ENCODE measurements around the gene LSM14B.

The LSM14B gene

DNA sequence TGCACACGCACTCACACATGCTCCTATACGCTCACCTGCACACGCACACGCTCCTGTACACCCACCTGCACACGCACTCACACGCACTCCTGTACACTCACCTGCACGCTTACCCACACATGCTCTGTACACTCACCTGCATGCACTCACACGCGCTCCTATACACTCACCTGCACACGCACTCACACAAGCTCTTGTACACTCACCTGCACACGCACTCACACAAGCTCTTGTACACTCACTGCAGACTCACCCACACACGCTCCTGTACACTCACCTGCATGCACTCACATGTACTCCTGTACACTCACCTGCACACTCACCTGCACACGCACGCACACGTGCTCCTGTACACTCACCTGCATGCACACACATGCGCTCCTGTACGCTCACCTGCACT, 34.6 kb upstream of the LSM14B start:
- DNase-seq (ENCODE audit: low read depth, low spot score) = no peak
- H3K9ac ChIP-seq (ENCODE audit: insufficient read length) = no peak overlapping the region
- no peaks in the 10 kb centered on the region for H3K36me3 ChIP-seq (ENCODE audit: insufficient read depth, low read length)
- no peak for TF ChIP-seq POLR2AphosphoS5 (IDR thresholded peaks at IDR 0.05; ENCODE audit: borderline replicate concordance, low read depth, low read length)
- no peak overlapping the region for H3K27ac ChIP-seq
- no peak overlapping the region for H3K4me3 ChIP-seq
- no peaks in the 10 kb centered on the region for H3K9me3 ChIP-seq (ENCODE audit: low read depth, low read length)

DNA sequence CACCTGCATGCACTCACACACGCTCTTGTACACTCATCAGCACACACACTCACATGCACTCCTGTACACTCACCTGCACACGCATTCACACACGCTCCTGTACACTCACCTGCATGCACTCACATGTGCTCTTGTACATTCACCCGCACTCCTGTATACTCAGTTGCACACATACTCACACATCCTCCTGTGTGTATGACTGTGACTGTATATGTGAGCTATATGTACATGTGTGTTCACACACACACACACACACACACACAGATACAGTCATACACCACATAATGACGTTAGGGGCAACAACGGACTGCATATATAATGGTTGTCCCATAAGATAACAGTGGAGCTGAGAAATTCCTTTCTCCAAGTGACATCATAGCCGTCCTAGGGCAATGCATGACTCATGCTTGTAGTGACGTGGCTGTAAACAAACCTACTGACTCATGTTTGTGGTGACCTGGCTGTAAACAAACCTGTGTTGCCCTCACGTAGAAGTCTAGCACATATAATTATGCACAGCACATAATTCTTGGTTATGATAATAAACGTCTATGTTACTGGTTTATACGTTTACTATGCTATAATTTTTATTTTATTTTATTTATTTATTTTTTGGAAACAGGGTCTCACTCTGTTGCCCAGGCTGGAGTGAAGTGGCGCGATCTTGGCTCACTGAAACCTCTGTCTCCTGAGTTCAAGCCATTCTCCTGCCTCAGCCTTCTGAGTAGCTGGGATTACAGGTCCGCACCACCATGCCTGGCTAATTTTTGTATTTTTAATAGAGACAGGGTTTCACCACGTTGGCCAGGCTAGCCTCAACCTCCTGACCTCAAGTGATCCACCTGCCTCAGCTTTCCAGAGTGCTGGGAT, 33.8 kb upstream of the LSM14B start:
- no peaks in the 10 kb centered on the region for H3K9me3 ChIP-seq (ENCODE audit: low read depth, low read length)
- H3K9ac ChIP-seq (ENCODE audit: insufficient read length) = no peak overlapping the region
- H3K4me3 ChIP-seq = no peak overlapping the region
- no peaks in the 10 kb centered on the region for H3K36me3 ChIP-seq (ENCODE audit: insufficient read depth, low read length)
- TF ChIP-seq FOXP2 (optimal IDR thresholded peaks at IDR 0.05; ENCODE audit: control extremely low read depth, extremely low read length, insufficient read depth) (no peak), EZH2 (IDR thresholded peaks at IDR 0.05) (no peak), POLR2AphosphoS5 (IDR thresholded peaks at IDR 0.05; ENCODE audit: borderline replicate concordance, low read depth, low read length) (no peak)
- DNase-seq (ENCODE audit: low read depth, low spot score) = no peak
- H3K27ac ChIP-seq = no peak overlapping the region

DNA sequence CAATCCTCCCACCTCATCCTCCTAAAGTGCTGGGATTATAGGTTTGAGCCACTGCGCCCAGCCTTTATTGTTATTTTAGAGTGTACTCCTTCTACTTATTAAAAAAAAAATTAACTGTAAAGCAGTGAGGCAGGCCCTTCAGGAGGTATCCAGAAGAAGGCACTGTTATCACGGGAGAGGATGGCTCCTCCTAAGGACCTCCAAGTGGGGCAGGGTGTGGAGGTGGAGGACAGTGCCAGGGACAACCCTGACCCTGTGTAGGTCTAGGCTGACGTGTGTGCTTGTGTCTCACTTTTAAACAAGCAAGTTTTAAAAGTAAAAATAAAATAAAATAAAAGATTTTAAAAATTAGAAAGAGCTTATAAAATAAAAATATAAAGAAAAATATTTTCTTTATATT, 32.9 kb upstream of the LSM14B start:
- no peak for DNase-seq (ENCODE audit: low read depth, low spot score)
- no peak overlapping the region for H3K9ac ChIP-seq (ENCODE audit: insufficient read length)

DNA sequence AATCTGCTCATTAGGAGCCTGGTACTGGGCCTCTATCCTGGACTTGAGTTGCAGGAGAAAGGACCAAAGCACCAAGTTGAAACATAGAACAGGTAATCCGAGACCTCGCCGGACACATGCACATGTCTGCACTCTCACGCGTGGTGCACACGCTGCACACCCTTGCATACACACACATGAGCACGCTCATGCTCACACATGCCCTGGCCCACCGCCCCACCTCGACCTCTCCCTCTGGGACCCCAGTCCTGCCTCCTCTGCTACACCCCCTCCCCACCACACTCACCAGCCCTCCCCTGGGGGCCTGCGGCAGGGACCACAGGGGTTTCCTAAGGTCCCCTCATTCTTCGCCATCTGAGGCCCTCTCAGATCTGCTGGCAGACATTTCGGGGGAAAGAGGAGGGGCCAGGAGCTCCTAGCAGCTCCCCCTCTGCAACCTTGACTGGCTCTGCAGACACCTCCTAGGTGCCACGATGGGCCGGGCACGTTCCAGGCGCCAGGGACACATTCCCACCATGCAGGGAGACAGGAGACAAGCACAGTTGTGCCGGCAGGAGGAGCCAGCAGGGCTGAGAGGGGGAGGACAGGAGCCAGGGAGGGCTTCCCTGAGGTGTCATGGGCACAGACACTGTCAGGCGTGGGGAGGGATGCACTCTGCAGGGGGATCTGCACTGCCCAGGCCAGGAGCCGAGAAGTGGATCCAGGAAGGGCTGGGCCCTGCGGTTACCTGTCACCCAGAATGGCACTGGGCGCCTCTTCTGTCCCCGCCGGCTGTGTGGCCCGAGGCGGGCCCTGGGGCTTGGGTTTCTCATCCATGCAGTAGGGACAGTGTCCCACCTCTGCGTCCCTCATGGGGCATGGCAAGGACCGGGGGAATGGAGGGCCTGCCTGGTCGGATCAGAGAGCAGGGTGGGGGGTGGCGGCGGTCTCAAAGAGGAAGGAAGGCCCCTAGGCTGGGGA, 25.6 kb upstream of the LSM14B start:
- Histone ChIP-seq H3K36me3 (ENCODE audit: insufficient read depth, low read length) (no peaks in the 10 kb centered on the region), H3K9ac (ENCODE audit: insufficient read length) (no peak overlapping the region), H3K4me3 (no peak overlapping the region), H3K9me3 (ENCODE audit: low read depth, low read length) (no peaks in the 10 kb centered on the region), H3K27ac (no peak overlapping the region)
- no peak for DNase-seq (ENCODE audit: low read depth, low spot score)
- TF ChIP-seq EZH2 (IDR thresholded peaks at IDR 0.05) (no peak), POLR2AphosphoS5 (IDR thresholded peaks at IDR 0.05; ENCODE audit: borderline replicate concordance, low read depth, low read length) (no peak), FOXP2 (optimal IDR thresholded peaks at IDR 0.05; ENCODE audit: control extremely low read depth, extremely low read length, insufficient read depth) (no peak)

More for the DNA sequence above, 32.9 kb upstream of the LSM14B start:
- Histone ChIP-seq H3K27ac (no peak overlapping the region), H3K36me3 (ENCODE audit: insufficient read depth, low read length) (no peaks in the 10 kb centered on the region), H3K9me3 (ENCODE audit: low read depth, low read length) (no peaks in the 10 kb centered on the region), H3K4me3 (no peak overlapping the region)
- TF ChIP-seq EZH2 (IDR thresholded peaks at IDR 0.05) (no peak), FOXP2 (optimal IDR thresholded peaks at IDR 0.05; ENCODE audit: control extremely low read depth, extremely low read length, insufficient read depth) (no peak), POLR2AphosphoS5 (IDR thresholded peaks at IDR 0.05; ENCODE audit: borderline replicate concordance, low read depth, low read length) (no peak)

DNA sequence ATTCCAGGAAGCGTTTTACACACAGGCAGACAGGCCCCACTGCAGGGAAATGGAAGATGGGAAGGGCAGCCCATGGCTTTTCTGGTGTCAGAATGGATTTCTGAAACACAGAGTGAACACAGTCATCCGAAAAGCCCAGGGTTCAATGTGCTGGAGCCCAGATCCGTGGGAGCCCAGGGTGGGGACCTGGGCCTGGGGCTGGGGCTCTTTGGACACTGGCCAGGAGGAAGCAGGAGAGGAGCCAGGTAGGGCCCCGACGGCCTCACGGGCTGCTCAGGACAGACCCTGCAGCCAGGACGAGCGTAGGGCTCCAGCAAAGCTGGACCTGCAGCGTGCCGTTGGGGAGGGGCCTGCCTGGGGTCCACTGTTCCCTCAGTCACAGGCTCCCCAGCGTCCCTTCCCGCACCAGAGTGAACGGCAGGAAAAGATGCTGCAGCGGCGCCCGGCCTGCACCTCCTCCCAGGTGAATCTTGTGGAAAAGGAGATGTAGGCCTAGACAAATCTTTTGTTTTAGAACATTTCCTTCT, 24.3 kb upstream of the LSM14B start:
- Histone ChIP-seq H3K9ac (ENCODE audit: insufficient read length) (no peak overlapping the region), H3K27ac (no peak overlapping the region), H3K36me3 (ENCODE audit: insufficient read depth, low read length) (no peaks in the 10 kb centered on the region), H3K9me3 (ENCODE audit: low read depth, low read length) (no peaks in the 10 kb centered on the region), H3K4me3 (no peak overlapping the region)
- no peak for DNase-seq (ENCODE audit: low read depth, low spot score)
- TF ChIP-seq EZH2 (IDR thresholded peaks at IDR 0.05) (no peak), POLR2AphosphoS5 (IDR thresholded peaks at IDR 0.05; ENCODE audit: borderline replicate concordance, low read depth, low read length) (no peak), FOXP2 (optimal IDR thresholded peaks at IDR 0.05; ENCODE audit: control extremely low read depth, extremely low read length, insufficient read depth) (no peak)

DNA sequence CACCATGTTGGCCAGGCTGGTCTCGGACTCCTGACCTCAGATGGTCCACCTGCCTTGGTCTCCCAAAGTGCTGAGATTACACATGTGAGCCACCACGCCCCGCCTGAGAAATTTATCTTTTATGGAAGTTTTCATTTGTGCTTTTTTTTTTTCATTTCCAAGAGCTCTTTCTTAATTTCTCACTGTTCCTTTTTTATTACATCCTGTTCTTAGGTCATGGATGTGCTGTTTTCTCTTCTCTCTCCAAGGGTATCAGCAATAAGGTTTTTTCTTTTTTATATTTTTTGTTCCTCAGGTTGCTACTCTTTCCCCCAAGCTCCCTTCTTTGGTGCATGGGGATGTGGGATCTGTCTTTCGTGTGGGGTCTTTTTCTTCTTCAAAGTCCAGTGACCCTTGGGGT, 21.2 kb upstream of the LSM14B start:
- H3K9me3 ChIP-seq (ENCODE audit: low read depth, low read length) = no peaks in the 10 kb centered on the region
- H3K27ac ChIP-seq = no peak overlapping the region
- H3K36me3 ChIP-seq (ENCODE audit: insufficient read depth, low read length) = no peaks in the 10 kb centered on the region
- DNase-seq (ENCODE audit: low read depth, low spot score) = no peak
- H3K9ac ChIP-seq (ENCODE audit: insufficient read length) = no peak overlapping the region
- no peak overlapping the region for H3K4me3 ChIP-seq
- TF ChIP-seq FOXP2 (optimal IDR thresholded peaks at IDR 0.05; ENCODE audit: control extremely low read depth, extremely low read length, insufficient read depth) (no peak), EZH2 (IDR thresholded peaks at IDR 0.05) (no peak), POLR2AphosphoS5 (IDR thresholded peaks at IDR 0.05; ENCODE audit: borderline replicate concordance, low read depth, low read length) (no peak)

DNA sequence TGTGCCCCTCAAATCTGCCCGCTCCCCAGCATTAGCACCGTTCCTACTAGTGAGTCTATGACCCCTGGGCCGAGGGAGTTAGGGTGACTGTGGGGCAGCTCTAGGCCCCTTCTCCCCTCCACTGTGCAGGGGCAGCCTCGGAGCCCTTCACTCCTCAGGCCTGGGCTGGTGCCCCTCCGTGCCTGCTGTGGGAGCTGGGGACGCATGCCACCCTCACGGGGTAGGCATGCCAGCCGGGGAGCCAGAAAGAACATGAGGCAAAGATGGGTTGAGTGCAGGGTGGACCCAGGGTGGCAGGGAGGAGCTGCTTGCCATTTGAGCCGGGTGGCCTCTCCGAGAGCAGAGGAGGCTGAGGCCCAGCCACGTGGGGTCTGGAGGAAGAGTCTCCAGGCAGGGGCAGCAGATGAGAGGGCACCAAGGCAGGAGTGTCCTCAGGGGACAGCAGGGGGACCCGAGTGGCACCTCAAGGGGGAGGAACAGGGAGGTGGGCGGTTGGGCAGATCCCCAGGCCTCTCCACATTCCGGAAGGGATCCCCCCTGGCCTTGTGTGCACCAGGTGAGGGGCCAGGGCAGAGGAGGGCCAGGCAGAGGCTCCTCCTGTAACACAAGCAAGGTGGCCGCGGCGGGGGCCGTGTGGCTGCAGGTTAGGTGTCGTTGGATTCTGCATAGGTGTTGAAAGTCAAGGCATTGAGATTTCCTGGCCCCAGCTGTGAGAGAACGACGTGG, 18.6 kb upstream of the LSM14B start:
- TF ChIP-seq POLR2AphosphoS5 (IDR thresholded peaks at IDR 0.05; ENCODE audit: borderline replicate concordance, low read depth, low read length) (no peak), FOXP2 (optimal IDR thresholded peaks at IDR 0.05; ENCODE audit: control extremely low read depth, extremely low read length, insufficient read depth) (no peak), EZH2 (IDR thresholded peaks at IDR 0.05) (no peak)
- H3K9ac ChIP-seq (ENCODE audit: insufficient read length) = no peak overlapping the region
- no peak overlapping the region for H3K27ac ChIP-seq
- H3K4me3 ChIP-seq = no peak overlapping the region
- no peaks in the 10 kb centered on the region for H3K36me3 ChIP-seq (ENCODE audit: insufficient read depth, low read length)
- no peak for DNase-seq (ENCODE audit: low read depth, low spot score)
- H3K9me3 ChIP-seq (ENCODE audit: low read depth, low read length) = no peaks in the 10 kb centered on the region

Measured in SK-N-MC (cell line).